ENCODE results near the gene AKT3. TPM values are rescaled to one million over a fixed set of nuclear protein-coding genes. Genes with fewer than 3 reads are reported as not detected.

Gene AKT3
- total RNA-seq, 1 experiment from 2014 or later, result 18.7 TPM

GRCh38 chr1:243605604-243606003, 244.4 kb downstream of the AKT3 start:
- BruUV-seq (replicated peaks), result no TSS peak

GRCh38 chr1:243601720-243602119, 248.3 kb downstream of the AKT3 start:
- ATAC-seq, result no peak
- no peak overlapping the region for H3K27ac ChIP-seq (ENCODE audit: low read length)

More at GRCh38 chr1:243605604-243606003, 244.4 kb downstream of the AKT3 start:
- DNase-seq (no peak), ATAC-seq (no peak)
- H3K4me1 ChIP-seq (ENCODE audit: insufficient read depth, low read length), result no peaks in the 10 kb centered on the region
- no peaks in the 10 kb centered on the region for H4K20me1 ChIP-seq (ENCODE audit: low read length)
- no peaks in the 10 kb centered on the region for H3K9me2 ChIP-seq (replicated peaks; ENCODE audit: low read length)
- H3K79me2 ChIP-seq (ENCODE audit: low read length), result no peaks in the 10 kb centered on the region
- intact Hi-C loops (cut with micrococcal nuclease), result no loop called here
- no peaks in the 10 kb centered on the region for H3F3A ChIP-seq (ENCODE audit: low read length, unreplicated experiment)
- H3K36me3 ChIP-seq (ENCODE audit: low read depth, low read length), result peaks cover 6% of the 10 kb centered on the region; the same call in 1 of the 2 replicates
- no peak overlapping the region for H3K9ac ChIP-seq (ENCODE audit: low read length)
- no peaks in the 10 kb centered on the region for H3K9me3 ChIP-seq (ENCODE audit: low read length)
- H3K27me3 ChIP-seq (ENCODE audit: low read length), result no peaks in the 10 kb centered on the region
- ChIA-PET POLR2A (ENCODE audit: unreplicated experiment) (no interaction called here), CTCF (no interaction called here)
- H3K4me2 ChIP-seq (ENCODE audit: low read length), result no peak overlapping the region
- TF ChIP-seq EZH2phosphoT487 (IDR thresholded peaks at IDR 0.05; ENCODE audit: borderline replicate concordance, low read length) (no peak), EZH2 (IDR thresholded peaks at IDR 0.05; ENCODE audit: low read length, unreplicated experiment) (no peak), CTCF (conservative IDR thresholded peaks at IDR 0.05; ENCODE audit: low read depth, low read length) (no peak)
- H2AFZ ChIP-seq (ENCODE audit: low read length), result no peak overlapping the region
- H3K4me3 ChIP-seq (ENCODE audit: low read length), result no peak overlapping the region
- no peak overlapping the region for H3K27ac ChIP-seq (ENCODE audit: low read length)

More at GRCh38 chr1:243601720-243602119, 248.3 kb downstream of the AKT3 start:
- no TSS peak for BruUV-seq (replicated peaks)
- H3K27me3 ChIP-seq (ENCODE audit: low read length), result no peaks in the 10 kb centered on the region
- no peak overlapping the region for H3K4me3 ChIP-seq (ENCODE audit: low read length)
- H3K9me3 ChIP-seq (ENCODE audit: low read length), result no peaks in the 10 kb centered on the region
- intact Hi-C loops (cut with micrococcal nuclease), result no loop called here
- H3K79me2 ChIP-seq (ENCODE audit: low read length), result no peaks in the 10 kb centered on the region
- H3K9me2 ChIP-seq (replicated peaks; ENCODE audit: low read length), result no peaks in the 10 kb centered on the region
- peaks cover 8% of the 10 kb centered on the region for H3F3A ChIP-seq (ENCODE audit: low read length, unreplicated experiment)
- no peak overlapping the region for H3K9ac ChIP-seq (ENCODE audit: low read length)
- POLR2A ChIA-PET (ENCODE audit: unreplicated experiment), result no interaction called here
- TF ChIP-seq EZH2phosphoT487 (IDR thresholded peaks at IDR 0.05; ENCODE audit: borderline replicate concordance, low read length), result no peak
- TF ChIP-seq EZH2 (IDR thresholded peaks at IDR 0.05; ENCODE audit: low read length, unreplicated experiment), result no peak
- TF ChIP-seq CTCF (conservative IDR thresholded peaks at IDR 0.05; ENCODE audit: low read depth, low read length), result no peak
- H2AFZ ChIP-seq (ENCODE audit: low read length), result no peak overlapping the region
- no peak overlapping the region for H3K4me2 ChIP-seq (ENCODE audit: low read length)
- no peak for DNase-seq
- peaks cover 6% of the 10 kb centered on the region; the same call in 1 of the 2 replicates for H3K36me3 ChIP-seq (ENCODE audit: low read depth, low read length)
- no peaks in the 10 kb centered on the region for H4K20me1 ChIP-seq (ENCODE audit: low read length)
- CTCF ChIA-PET, result no interaction called here
- H3K4me1 ChIP-seq (ENCODE audit: insufficient read depth, low read length), result peaks cover 24% of the 10 kb centered on the region
